PC-3 (cell line): ENCODE data around the gene ZNF793. TPM values are rescaled to one million over a fixed set of nuclear protein-coding genes. Genes with fewer than 3 reads are reported as not detected.

Experiments used
- ATAC-seq: fragments of 200-7000 bp; cut with Tn5 transposase; 2 replicates; pipeline ENCODE4 v1.9.1; 2020; ENCODE audit warnings: mild to moderate bottlenecking, moderate library complexity
- Bru-seq: library from RNA; stranded (reverse); fragments of 400-500 nt; gene quantifications from one replicate; lab custom pipeline; 2021; lab: Mats Ljungman, UMichigan
- BruChase-seq, 2 experiments: library from RNA; stranded (reverse); fragments of 400-500 nt; gene quantifications; one replicate each; lab custom pipeline; 2021; lab: Mats Ljungman, UMichigan
- BruUV-seq: library from RNA; stranded (reverse); fragments of 400-500 nt; replicated peaks from 2 replicates; lab custom pipeline; 2021; lab: Mats Ljungman, UMichigan
- CTCF ChIA-PET: fragments of 300-600 bp; sonication (Branson Sonifier 250); formaldehyde crosslinking; loops from one replicate; lab custom pipeline; 2022; ENCODE audit warnings: antibody characterized with exemption; lab: Charles Lee
- POLR2A ChIA-PET: fragments of 300-600 bp; sonication (Branson Sonifier 250); formaldehyde crosslinking; loops from one replicate; lab custom pipeline; 2022; ENCODE audit warnings: antibody characterized with exemption; ENCODE audit not compliant: unreplicated experiment; lab: Charles Lee
- DNase-seq: peaks from one replicate; pipeline ENCODE4 v3.0.0-alpha.2; 2015
- H2AFZ ChIP-seq: fragments of 300-600 bp; sonication (generic); 2 replicates; pipeline ENCODE4 v1.6.0; 2016; ENCODE audit warnings: antibody characterized with exemption, low read length
- H3F3A ChIP-seq: fragments of 300-600 bp; sonication (generic); one replicate; pipeline ENCODE4 v1.6.0; 2017; ENCODE audit warnings: antibody characterized with exemption, low read length, control low read depth, mild to moderate bottlenecking; ENCODE audit not compliant: unreplicated experiment
- H3K27ac ChIP-seq: fragments of 300-600 bp; sonication (generic); 2 replicates; pipeline ENCODE4 v1.5.1; 2016; ENCODE audit warnings: mild to moderate bottlenecking, low read length
- H3K27me3 ChIP-seq: fragments of 300-600 bp; sonication (generic); 2 replicates; pipeline ENCODE4 v1.6.1; 2016; ENCODE audit warnings: low read length, mixed read lengths
- H3K36me3 ChIP-seq: fragments of 300-600 bp; sonication (generic); 2 replicates; pipeline ENCODE4 v1.6.1; 2016; ENCODE audit warnings: low read depth, mixed run types, low read length, mixed read lengths
- H3K4me1 ChIP-seq: fragments of 300-600 bp; sonication (generic); 2 replicates; pipeline ENCODE4 v1.5.1; 2016; ENCODE audit warnings: low read length; ENCODE audit not compliant: insufficient read depth
- H3K4me2 ChIP-seq: fragments of 300-600 bp; sonication (generic); 2 replicates; pipeline ENCODE4 v1.6.0; 2016; ENCODE audit warnings: low read length
- H3K4me3 ChIP-seq: fragments of 300-600 bp; sonication (generic); 2 replicates; pipeline ENCODE4 v1.5.1; 2016; ENCODE audit warnings: mild to moderate bottlenecking, low read length, mixed read lengths
- H3K79me2 ChIP-seq: fragments of 300-600 bp; sonication (generic); 2 replicates; pipeline ENCODE4 v1.6.1; 2017; ENCODE audit warnings: low read length, mixed read lengths
- H3K9ac ChIP-seq: fragments of 300-600 bp; sonication (generic); 2 replicates; pipeline ENCODE4 v1.6.0; 2016; ENCODE audit warnings: mild to moderate bottlenecking, low read length
- H3K9me2 ChIP-seq: fragments of 300-600 bp; sonication (generic); replicated peaks from 2 replicates; pipeline ENCODE4 v1.6.1; 2016; ENCODE audit warnings: mixed run types, low read length, mixed read lengths
- H3K9me3 ChIP-seq: fragments of 300-600 bp; sonication (generic); 2 replicates; pipeline ENCODE4 v1.6.1; 2016; ENCODE audit warnings: low read length, mixed read lengths
- H4K20me1 ChIP-seq: fragments of 300-600 bp; sonication (generic); 2 replicates; pipeline ENCODE4 v1.6.1; 2016; ENCODE audit warnings: low read length, mixed read lengths
- CTCF ChIP-seq: fragments of 300-600 bp; sonication (generic); conservative IDR thresholded peaks from 2 replicates; pipeline ENCODE4 v1.5.1; 2017; ENCODE audit warnings: antibody characterized with exemption, low read depth, mild to moderate bottlenecking, low read length
- EZH2 ChIP-seq: fragments of 300-600 bp; sonication (generic); IDR thresholded peaks from one replicate; pipeline ENCODE4 v1.6.1; 2017; ENCODE audit warnings: antibody characterized with exemption, mild to moderate bottlenecking, low read length; ENCODE audit not compliant: unreplicated experiment
- EZH2phosphoT487 ChIP-seq: fragments of 300-600 bp; sonication (generic); IDR thresholded peaks from 2 replicates; pipeline ENCODE4 v1.6.1; 2018; ENCODE audit warnings: mild to moderate bottlenecking, antibody characterized with exemption, low read length, borderline replicate concordance
- intact Hi-C: fragments of 100-400 bp; cut with micrococcal nuclease; formaldehyde crosslinking; loops from 2 replicates; pipeline ENCODE4 v1.9.0; 2023
- long read RNA-seq: library from polyadenylated mRNA; unstranded; transcript quantifications from one replicate; pipeline ENCODE4 v2.0.0, GENCODE V29; 2021; ENCODE audit not compliant: unreplicated experiment
- total RNA-seq: library from RNA; depleted of rRNA; stranded (reverse); fragments of >200 nt; gene quantifications from 2 replicates; pipeline ENCODE4 v1.2.3, GENCODE V29; 2014; rRNA removed

Gene ZNF793
- total RNA-seq, result not detected in 2 replicates
- percentile 11 among the genes with signal in this experiment for Bru-seq, nascent RNA
- BruChase-seq, experiment 1, labeled RNA remaining after a 6-hour chase, result percentile 17 among the genes with signal in this experiment
- percentile 16 among the genes with signal in this experiment for BruChase-seq, experiment 2, labeled RNA remaining after a 2-hour chase
- long read RNA-seq, result 0 reads

GRCh38 chr19:37506387-37507166 lies at the start of gene ZNF793:
Gene ZNF793, plus strand, starts transcription at chr19:37506939. Its CDS starts 16,501 bp downstream, at chr19:37523440.
- ChIA-PET POLR2A (no interaction called here), CTCF (no interaction called here)
- intact Hi-C loops, result no loop called here
- no peak for ATAC-seq
- no peaks in the 10 kb centered on the region for H3K79me2 ChIP-seq
- no TSS peak for BruUV-seq
- 0 out of 2 replicates have a peak within 1 kb of the TSS, but pooled peaks have one; percentile 38 for H2AFZ ChIP-seq
- no peak for DNase-seq
- H3K9ac ChIP-seq, result no peak within 1 kb of the TSS
- no peaks in the 10 kb centered on the region for H3F3A ChIP-seq
- no peak within 1 kb of the TSS for H3K4me2 ChIP-seq
- 0 out of 2 replicates have a peak, but pooled peaks cover 3% of the 10 kb centered on the region for H3K9me3 ChIP-seq
- H3K27ac ChIP-seq, result no peak within 1 kb of the TSS
- no peaks in the 10 kb centered on the region for H3K36me3 ChIP-seq
- H4K20me1 ChIP-seq, result no peaks in the 10 kb centered on the region
- no peak within 1 kb of the TSS for H3K4me3 ChIP-seq
- TF ChIP-seq EZH2 (no peak), CTCF (no peak), EZH2phosphoT487 (no peak)
- no peaks in the 10 kb centered on the region for H3K9me2 ChIP-seq
- no peaks in the 10 kb centered on the region for H3K27me3 ChIP-seq
- no peaks in the 10 kb centered on the region for H3K4me1 ChIP-seq

GRCh38 chr19:37466277-37466797 lies 40.4 kb upstream of the ZNF793 start:
- Histone ChIP-seq H3K9me3 (0 out of 2 replicates have a peak, but pooled peaks cover 11% of the 10 kb centered on the region), H3K9me2 (no peaks in the 10 kb centered on the region), H3K36me3 (peaks cover 18% of the 10 kb centered on the region; the same call in 1 of the 2 replicates), H2AFZ (peak overlapping the region; percentile 89), H4K20me1 (no peaks in the 10 kb centered on the region), H3K27ac (no peak overlapping the region), H3F3A (no peaks in the 10 kb centered on the region), H3K4me2 (peak overlapping the region; percentile 76), H3K4me3 (peak overlapping the region; percentile 77), H3K27me3 (no peaks in the 10 kb centered on the region), H3K79me2 (no peaks in the 10 kb centered on the region), H3K9ac (peak overlapping the region; percentile 49; the same call in 1 of the 2 replicates), H3K4me1 (no peaks in the 10 kb centered on the region)
- intact Hi-C loops, result no loop called here
- ChIA-PET POLR2A (no interaction called here), CTCF (no interaction called here)
- ATAC-seq (no peak), DNase-seq (no peak)
- TF ChIP-seq CTCF (no peak), EZH2 (no peak), EZH2phosphoT487 (no peak)
- TSS peak; percentile 49 for BruUV-seq
